Upper lobe of left lung (tissue), 4 donors: Measurements from ENCODE around the gene AADACL3.

Experiments
- POLR2A ChIP-seq, 4 donors: fragments of 450-650 bp; IDR thresholded peaks; one replicate each; pipeline ENCODE4 v1.5.1; 2016 to 2017; ENCODE audit warnings: antibody characterized with exemption in 4 of 4, mild to moderate bottlenecking in 2 of 4
- TF ChIP-seq, protein P1 (sequence below), 6 experiments: fragments of 450-650 bp in 4 of 6; fragments of 200-600 bp in 2 of 6; sonication (generic) in 2 of 6; IDR thresholded peaks; one replicate each; pipeline ENCODE4 v1.5.1; 2016 to 2019; ENCODE audit warnings: antibody characterized with exemption in 6 of 6

DNA sequence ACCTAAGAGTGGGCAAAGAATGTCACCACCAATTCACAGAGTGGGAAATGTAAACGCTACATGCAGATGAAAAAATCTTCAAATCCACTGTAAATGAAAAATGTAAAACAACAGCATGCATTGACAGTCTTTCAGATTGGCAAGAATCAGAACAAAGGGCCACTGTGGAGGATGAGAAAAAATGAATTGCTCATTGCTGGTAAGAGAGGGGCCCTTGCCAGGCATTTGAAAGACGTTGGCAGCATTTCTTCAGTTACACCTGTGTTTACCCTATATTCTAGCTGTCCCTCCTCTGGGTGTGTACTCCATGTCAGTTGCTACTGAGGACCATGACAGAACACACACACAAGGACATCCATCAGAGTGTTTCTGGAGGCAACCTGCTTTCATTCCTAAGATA lies 25.8 kb upstream of the AADACL3 start:
- TF ChIP-seq, protein P1, sequence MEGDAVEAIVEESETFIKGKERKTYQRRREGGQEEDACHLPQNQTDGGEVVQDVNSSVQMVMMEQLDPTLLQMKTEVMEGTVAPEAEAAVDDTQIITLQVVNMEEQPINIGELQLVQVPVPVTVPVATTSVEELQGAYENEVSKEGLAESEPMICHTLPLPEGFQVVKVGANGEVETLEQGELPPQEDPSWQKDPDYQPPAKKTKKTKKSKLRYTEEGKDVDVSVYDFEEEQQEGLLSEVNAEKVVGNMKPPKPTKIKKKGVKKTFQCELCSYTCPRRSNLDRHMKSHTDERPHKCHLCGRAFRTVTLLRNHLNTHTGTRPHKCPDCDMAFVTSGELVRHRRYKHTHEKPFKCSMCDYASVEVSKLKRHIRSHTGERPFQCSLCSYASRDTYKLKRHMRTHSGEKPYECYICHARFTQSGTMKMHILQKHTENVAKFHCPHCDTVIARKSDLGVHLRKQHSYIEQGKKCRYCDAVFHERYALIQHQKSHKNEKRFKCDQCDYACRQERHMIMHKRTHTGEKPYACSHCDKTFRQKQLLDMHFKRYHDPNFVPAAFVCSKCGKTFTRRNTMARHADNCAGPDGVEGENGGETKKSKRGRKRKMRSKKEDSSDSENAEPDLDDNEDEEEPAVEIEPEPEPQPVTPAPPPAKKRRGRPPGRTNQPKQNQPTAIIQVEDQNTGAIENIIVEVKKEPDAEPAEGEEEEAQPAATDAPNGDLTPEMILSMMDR (IDR thresholded peaks at IDR 0.05) = no peak
- TF ChIP-seq POLR2A (IDR thresholded peaks at IDR 0.05) = no peak
